Motor neuron (in vitro differentiated cells): ENCODE data around the gene ZNF619. TPM values are rescaled to one million over a fixed set of nuclear protein-coding genes. Genes with fewer than 3 reads are reported as not detected.

ENCODE experiments used
- ATAC-seq, 8 experiments: fragments of 200-7000 bp; cut with Tn5 transposase; replicated peaks in 6 of 8; 2 replicates each; pipeline ENCODE4 v1.8.0; 2021; ENCODE audit warnings: mild to moderate bottlenecking in 8 of 8, moderate library complexity in 8 of 8
- H3K27ac ChIP-seq, 2 donors: fragments of 250-450 bp; sonication (Bioruptor Pico); 2 replicates each; pipeline ENCODE4 v1.9.0; 2021; ENCODE audit warnings: antibody characterized with exemption in 2 of 2, mild to moderate bottlenecking in 2 of 2, moderate library complexity in 1 of 2
- H3K4me1 ChIP-seq, 2 donors: fragments of 250-450 bp; sonication (Bioruptor Pico); replicated peaks in 1 of 2; 2 replicates each; pipeline ENCODE4 v1.6.1; 2021; ENCODE audit warnings: antibody characterized with exemption in 2 of 2, mild to moderate bottlenecking in 2 of 2, moderate library complexity in 1 of 2
- H3K4me3 ChIP-seq, 5 donors: fragments of 250-450 bp; sonication (Bioruptor Pico); 2 replicates each; pipeline ENCODE4 v1.9.0; 2021; ENCODE audit warnings: antibody characterized with exemption in 5 of 5, mild to moderate bottlenecking in 5 of 5, moderate library complexity in 4 of 5
- WGBS, 10 experiments: fragments of 450-650 bp; shearing (Covaris generic); methylation state at CpG; one replicate each; pipeline ENCODE4 v1.0.0; 2022; 5-methylcytosine and 5-hydroxymethylcytosine counted together
- in situ Hi-C, 9 experiments: fragments of 400-800 bp; cut with MboI; loops; one replicate each; pipeline ENCODE4 v1.15.0; 2021; ENCODE audit warnings: low sequenced_read_pairs in 9 of 9, low pct_unique_long_range_greater_than_20kb in 2 of 9; ENCODE audit not compliant: unreplicated experiment in 9 of 9
- total RNA-seq, 8 experiments: library from RNA; unstranded; fragments of 300-600 nt; gene quantifications; 2 replicates each; pipeline versions ENCODE4 v1.2.3 to v1.2.4, GENCODE V29; 2022

The ZNF619 gene
- total RNA-seq, 8 experiments from 2014 or later, result 1.3 to 7.9 (median 5.6) TPM

- Histone ChIP-seq H3K4me1 (no peaks in the 10 kb centered on the region), H3K4me3 (no peak overlapping the region), H3K27ac (no peak overlapping the region)
- in situ Hi-C loops, result no loop called here
- ATAC-seq, result no peak
- 43 to 100% (median 89%) methylated on average over 1 of the region's 1 CpG; no CpG with 5 or more reads in 3 of the 10 experiments for WGBS, 10 experiments
Measured at GRCh38 chr3:40518848-40519247, 41.9 kb downstream of the ZNF619 start.

GRCh38 chr3:40521254-40521653 is 44.3 kb downstream of the ZNF619 start:
- in situ Hi-C loops, result no loop called here
- 29 to 95% (median 61%) methylated on average over 2 to 3 of the region's 3 CpGs; no CpG with 5 or more reads in 1 of the 10 experiments for WGBS, 10 experiments
- H3K4me1 ChIP-seq, result peaks cover 7 to 10% of the 10 kb centered on the region in 2 donors
- no peak for ATAC-seq
- H3K27ac ChIP-seq, result no peak overlapping the region
- no peak overlapping the region for H3K4me3 ChIP-seq

- Histone ChIP-seq H3K4me3 (peak overlapping the region in 1 of 5 donors; percentile 78), H3K27ac (no peak overlapping the region), H3K4me1 (peaks cover 7 to 10% of the 10 kb centered on the region in 2 donors)
- in situ Hi-C loops, result no loop called here
- no peak for ATAC-seq
- WGBS, 10 experiments, result 30 to 100% (median 95%) methylated on average over 1 to 2 of the region's 2 CpGs; no CpG with 5 or more reads in 2 of the 10 experiments
Measured at GRCh38 chr3:40523781-40524180, 46.9 kb downstream of the ZNF619 start.

- ATAC-seq, result peak in 1 of 8 experiments; percentile 57
- Histone ChIP-seq H3K4me1 (peaks cover 7 to 10% of the 10 kb centered on the region in 2 donors), H3K27ac (peak overlapping the region; percentile 73 to 84), H3K4me3 (peak overlapping the region; percentile 61 to 90 (median 72))
- 14 to 83% (median 41%) methylated on average over 1 to 3 of the region's 5 CpGs; no CpG with 5 or more reads in 2 of the 10 experiments for WGBS, 10 experiments
- in situ Hi-C loops, result no loop called here
Measured at GRCh38 chr3:40524222-40524567, 47.3 kb downstream of the ZNF619 start.

GRCh38 chr3:40524568-40525285 is 47.8 kb downstream of the ZNF619 start, which contains the start of gene ZNF621:
TSS of gene ZNF621 (plus strand) at chr3:40524960. CDS start at chr3:40525841, 881 bp downstream.
- WGBS, 10 experiments, result 0 to 50% (median 6%) methylated on average over 1 to 10 of the region's 59 CpGs; no CpG with 5 or more reads in 5 of the 10 experiments
- in situ Hi-C loops, result no loop called here

GRCh38 chr3:40528426-40528825 is 51.5 kb downstream of the ZNF619 start:
- no peak overlapping the region for H3K4me3 ChIP-seq
- H3K27ac ChIP-seq, result no peak overlapping the region
- WGBS, 10 experiments, result 80 to 100% (median 95%) methylated on average over 1 to 3 of the region's 3 CpGs
- ATAC-seq, result no peak
- H3K4me1 ChIP-seq, result peaks cover 7 to 10% of the 10 kb centered on the region in 2 donors
- in situ Hi-C loops, result no loop called here

More at GRCh38 chr3:40524568-40525285, 47.8 kb downstream of the ZNF619 start, which contains the start of gene ZNF621:
- Histone ChIP-seq H3K4me3 (peak within 1 kb of the TSS; percentile 61 to 90 (median 72)), H3K4me1 (peaks cover 7 to 10% of the 10 kb centered on the region in 2 donors), H3K27ac (peak within 1 kb of the TSS; percentile 73 to 84)
- peak; percentile 96 to 99 (median 98) for ATAC-seq

GRCh38 chr3:40532252-40532651 is 55.3 kb downstream of the ZNF619 start:
- no peaks in the 10 kb centered on the region for H3K4me1 ChIP-seq
- no peak overlapping the region for H3K4me3 ChIP-seq
- no peak overlapping the region for H3K27ac ChIP-seq
- WGBS, 10 experiments, result 85 to 100% (median 96%) methylated on average over 1 to 5 of the region's 5 CpGs
- in situ Hi-C loops, result no loop called here
- no peak for ATAC-seq

- ATAC-seq, result no peak
- in situ Hi-C loops, result no loop called here
- no peaks in the 10 kb centered on the region for H3K4me1 ChIP-seq
- no peak overlapping the region for H3K27ac ChIP-seq
- no peak overlapping the region for H3K4me3 ChIP-seq
Measured at GRCh38 chr3:40534283-40534682, 57.4 kb downstream of the ZNF619 start.

Other genes starting within 250 kb of the ZNF619 start
- 100 to 1,000 TPM in 1 of 8 experiments, 10 to 100 TPM in 7; 25.1 to 150 (median 63.5) TPM for gene EIF1B, start 167.4 kb upstream of the ZNF619 start, total RNA-seq
- gene ENTPD3, start 89.9 kb upstream of the ZNF619 start, total RNA-seq, result 1 to 10 TPM in 2 of 8 experiments, under 1 TPM in 6; 0.05 to 3.0 (median 0.36) TPM
- 1,000 to 10,000 TPM in 7 of 8 experiments, 100 to 1,000 TPM in 1; 845 to 1,681 (median 1,216) TPM for gene RPL14, start 19.8 kb upstream of the ZNF619 start, total RNA-seq
- 10 to 100 TPM in 4 of 8 experiments, 1 to 10 TPM in 4; 1.0 to 19.7 (median 10.2) TPM for gene ZNF620, start 28.9 kb downstream of the ZNF619 start, total RNA-seq
- gene ZNF621, start 47.8 kb downstream of the ZNF619 start, total RNA-seq, result 10 to 100 TPM in 7 of 8 experiments, 1 to 10 TPM in 1; 8.7 to 31.8 (median 16.2) TPM